ENCODE results near the gene OSM.

OSM gene

DNA sequence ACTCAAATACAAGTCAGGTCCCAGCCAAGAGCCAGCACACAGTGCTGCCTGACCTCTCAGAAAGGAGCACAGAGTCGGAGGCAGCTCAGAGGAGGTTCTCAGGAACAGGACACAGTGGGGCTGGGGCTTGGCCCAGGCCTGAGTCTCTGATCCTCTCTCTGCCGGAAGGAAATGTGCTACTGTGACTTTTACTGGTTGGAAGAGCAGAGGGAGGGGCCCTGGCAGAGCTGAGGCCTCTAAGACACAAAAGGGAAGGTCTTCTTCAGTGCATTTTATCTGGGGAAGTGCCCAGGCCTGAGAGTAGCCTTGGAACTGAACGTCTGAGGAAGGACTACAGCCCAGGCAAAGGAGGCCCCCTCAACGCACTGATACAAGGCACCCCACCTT is 38.9 kb upstream of the OSM start:
- Histone ChIP-seq H3K27ac (peak overlapping the region; percentile 69 to 92), H3K4me3 (peak overlapping the region; percentile 23)
- no peak for TF ChIP-seq CTCF (IDR thresholded peaks at IDR 0.05)
- DNase-seq (ENCODE audit: low spot score), result no peak

- peak overlapping the region; percentile 3 for H3K4me3 ChIP-seq
- DNase-seq (ENCODE audit: low spot score), result no peak
- TF ChIP-seq CTCF (IDR thresholded peaks at IDR 0.05), result no peak
- H3K27ac ChIP-seq, result peak overlapping the region; percentile 69 to 92
Measured at GRCh38 chr22:30304495-30305244, 38.0 kb upstream of the OSM start.

DNA sequence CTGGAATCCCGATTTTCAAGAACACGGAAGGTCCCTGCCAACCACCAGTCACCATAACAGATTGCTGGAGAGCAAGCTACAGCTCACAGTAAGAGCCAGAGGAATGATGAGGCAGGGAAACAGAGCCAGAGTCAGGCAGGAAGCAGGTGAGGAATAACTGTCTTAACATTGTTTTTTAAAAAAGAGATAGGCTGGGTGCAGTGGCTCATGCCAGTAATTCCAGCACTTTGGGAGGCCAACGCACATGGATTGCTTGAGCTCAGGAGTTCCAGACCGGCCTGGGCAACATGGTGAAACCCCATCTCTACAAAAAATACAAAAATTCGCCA is 36.1 kb upstream of the OSM start:
- peak overlapping the region; percentile 54 to 92 for H3K27ac ChIP-seq
- no peak for DNase-seq (ENCODE audit: low spot score)
- no peak overlapping the region for H3K4me3 ChIP-seq
- TF ChIP-seq CTCF (IDR thresholded peaks at IDR 0.05), result no peak

- DNase-seq (ENCODE audit: low spot score), result no peak
- H3K4me3 ChIP-seq, result peak overlapping the region; percentile 15
- peak overlapping the region; percentile 54 to 92 for H3K27ac ChIP-seq
- TF ChIP-seq CTCF (IDR thresholded peaks at IDR 0.05), result no peak
Measured at GRCh38 chr22:30301995-30302809, 35.6 kb upstream of the OSM start.

DNA sequence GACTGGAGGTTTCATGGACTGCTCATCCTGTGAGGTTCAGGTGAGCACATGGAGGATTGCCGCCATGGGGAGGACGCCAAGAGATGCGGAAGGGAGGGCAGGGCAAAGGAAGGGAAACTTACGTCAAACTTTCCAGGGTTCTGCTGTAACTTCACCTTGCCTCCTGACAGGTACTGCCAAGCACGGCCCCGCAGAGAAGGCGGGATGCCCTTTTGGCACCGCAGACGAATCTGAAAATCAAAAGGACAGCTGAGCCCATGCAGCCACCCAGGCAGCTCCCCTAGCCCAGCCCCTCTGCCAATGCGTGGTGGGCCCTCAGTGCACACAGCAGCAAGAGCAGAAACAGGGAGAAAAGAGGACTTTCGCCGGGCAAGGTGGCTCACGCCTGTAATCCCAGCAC is 32.7 kb upstream of the OSM start:
- H3K27ac ChIP-seq, result peak overlapping the region in 1 of 2 donors; percentile 44
- no peak for TF ChIP-seq CTCF (IDR thresholded peaks at IDR 0.05)
- no peak for DNase-seq (ENCODE audit: low spot score)
- no peak overlapping the region for H3K4me3 ChIP-seq

- Histone ChIP-seq H3K27ac (peak overlapping the region in 1 of 2 donors; percentile 44), H3K4me3 (no peak overlapping the region)
- no peak for DNase-seq (ENCODE audit: low spot score)
- no peak for TF ChIP-seq CTCF (IDR thresholded peaks at IDR 0.05)
Measured at GRCh38 chr22:30297991-30298701, 31.5 kb upstream of the OSM start.

All from coronary artery (tissue), 2 donors.